HG02763 (cell line): ENCODE results near the gene GPNMB.
"Not testable (repeated sequence)": the region's sequence is repeated elsewhere in the genome, so short reads cannot be mapped to it uniquely, and the experiment has no call there.

ENCODE experiments used
- ATAC-seq: cut with Tn5 transposase; IDR thresholded peaks from one replicate; pipeline ENCODE4 v1.9.1; 2021; ENCODE audit warnings: mild to moderate bottlenecking, moderate library complexity; ENCODE audit not compliant: unreplicated experiment

Gene GPNMB

DNA sequence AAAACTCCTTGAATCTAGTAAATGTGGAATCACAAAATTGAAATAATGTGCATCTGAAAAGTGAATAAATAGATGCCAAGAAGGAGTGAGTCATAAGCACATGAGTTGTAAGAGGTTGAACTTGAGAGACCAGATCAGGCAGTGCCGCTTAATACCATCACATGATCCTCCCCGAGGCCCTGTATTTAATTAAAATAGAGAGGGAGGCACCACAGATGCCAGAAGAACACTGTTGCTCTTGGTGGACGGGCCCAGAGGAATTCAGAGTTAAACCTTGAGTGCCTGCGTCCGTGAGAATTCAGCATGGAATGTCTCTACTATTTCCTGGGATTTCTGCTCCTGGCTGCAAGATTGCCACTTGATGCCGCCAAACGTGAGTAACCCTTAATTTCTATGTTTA, at the start of gene GPNMB:
Gene GPNMB, plus strand, starts transcription at position 221 of the 400 bp plus-strand sequence. Its CDS starts 83 bp downstream, at position 304.
- ATAC-seq, result no peak

DNA sequence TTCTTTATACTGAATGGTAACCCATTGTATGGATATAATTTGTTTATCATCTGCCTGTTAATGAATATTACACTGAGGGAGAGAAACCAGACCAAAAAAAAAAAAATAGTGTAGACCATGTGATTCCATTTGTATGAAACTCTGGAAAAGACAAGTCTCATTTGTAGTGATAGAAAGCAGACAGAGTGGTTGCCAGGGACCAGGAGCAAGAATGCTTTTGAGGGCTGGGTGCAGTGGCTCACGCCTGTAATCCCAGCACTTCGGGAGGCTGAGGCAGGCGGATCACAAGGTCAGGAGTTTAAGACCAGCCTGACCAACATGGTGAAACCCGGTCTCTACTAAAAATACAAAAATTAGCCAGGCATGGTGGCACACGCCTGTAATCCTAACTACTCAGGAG, 48.8 kb upstream of the GPNMB start:
- not testable (repeated sequence) for ATAC-seq

DNA sequence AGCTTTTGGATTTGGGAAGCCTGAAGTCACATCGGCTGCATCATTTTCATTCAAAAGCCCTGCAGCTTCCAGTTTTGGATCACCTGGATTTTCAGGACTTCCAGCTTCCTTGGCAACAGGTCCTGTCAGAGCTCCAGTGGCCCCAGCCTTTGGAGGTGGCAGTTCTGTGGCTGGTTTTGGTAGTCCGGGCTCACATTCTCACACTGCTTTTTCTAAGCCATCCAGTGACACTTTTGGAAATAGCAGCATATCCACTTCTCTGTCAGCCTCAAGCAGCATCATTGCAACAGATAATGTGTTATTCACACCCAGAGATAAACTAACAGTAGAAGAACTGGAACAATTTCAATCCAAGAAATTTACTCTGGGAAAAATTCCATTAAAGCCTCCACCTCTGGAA, 46.2 kb upstream of the GPNMB start:
- no peak for ATAC-seq

DNA sequence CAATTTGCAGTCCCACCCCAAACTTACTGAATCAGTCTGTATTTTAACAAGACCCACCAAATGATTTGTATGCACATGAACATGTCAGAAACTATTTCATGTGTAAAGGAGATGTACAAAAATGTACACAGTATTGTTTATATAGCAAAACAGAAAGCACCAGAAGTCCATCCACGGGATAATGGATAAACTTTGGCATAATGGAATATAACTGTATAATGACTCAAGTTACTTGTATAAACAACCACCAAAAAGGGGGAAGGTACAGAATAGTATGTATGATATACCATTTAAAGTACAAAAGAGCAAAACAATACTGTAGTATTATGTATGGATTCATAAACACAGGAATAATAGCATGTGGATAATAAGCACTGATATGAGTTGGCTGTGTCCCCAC, 42.3 kb upstream of the GPNMB start:
- ATAC-seq, result no peak

DNA sequence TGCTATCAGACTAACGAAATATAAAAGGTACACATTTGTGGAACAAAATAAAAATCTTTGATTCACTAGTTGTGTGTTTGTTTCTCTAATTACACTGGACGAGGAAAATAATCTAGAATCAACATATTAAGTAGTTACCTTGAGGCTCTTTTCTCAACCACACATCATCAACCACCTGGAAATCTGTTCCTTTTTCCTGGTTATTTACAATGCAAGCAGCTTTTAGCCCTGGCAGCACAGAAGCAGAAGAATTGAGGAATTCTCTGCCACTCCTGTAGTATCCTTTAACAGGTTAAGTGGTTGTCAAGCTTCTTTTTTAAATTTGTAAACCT, 41.0 kb upstream of the GPNMB start:
- no peak for ATAC-seq

DNA sequence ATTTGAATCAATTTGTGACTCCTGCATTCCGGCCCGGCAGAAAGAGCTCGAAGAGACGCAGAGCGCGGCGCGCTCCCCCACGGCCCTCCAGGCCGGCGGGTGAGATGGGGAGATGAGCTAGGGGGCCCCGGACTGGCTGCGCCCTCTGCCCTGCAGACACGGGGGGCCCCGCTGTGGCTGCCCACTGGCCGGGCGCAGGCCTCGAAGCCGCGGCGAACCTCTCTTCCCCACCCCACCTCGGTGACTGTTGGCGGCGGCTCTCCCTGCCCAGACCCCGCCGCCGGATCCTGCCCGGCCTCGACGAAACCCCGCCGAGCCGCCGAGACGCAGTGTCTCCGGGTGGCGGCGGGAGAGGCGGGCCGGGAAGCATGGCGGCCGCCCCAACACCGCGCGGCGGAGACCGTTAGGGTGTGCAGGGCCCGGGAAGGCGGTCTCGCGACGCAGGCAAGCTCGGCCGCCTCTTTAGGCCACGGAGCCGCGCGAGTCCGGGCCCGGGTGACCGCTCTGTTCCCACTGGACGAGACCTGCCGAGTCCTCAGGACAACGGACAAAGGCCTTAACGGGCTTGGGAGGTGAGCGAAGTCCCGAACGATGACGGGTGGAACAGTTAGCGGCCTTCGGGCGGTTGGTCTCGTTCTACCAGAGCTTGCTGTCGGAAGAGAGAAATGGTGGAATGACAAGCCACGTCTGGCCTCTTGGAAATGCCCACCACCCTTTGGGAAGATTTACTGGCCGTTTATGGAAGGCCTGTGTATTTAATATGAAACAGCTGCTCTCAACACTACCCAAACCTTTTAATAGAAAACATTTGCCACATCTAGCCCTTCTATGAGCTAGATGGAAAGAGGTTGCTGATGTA, 40.4 kb upstream of the GPNMB start:
- no peak for ATAC-seq

DNA sequence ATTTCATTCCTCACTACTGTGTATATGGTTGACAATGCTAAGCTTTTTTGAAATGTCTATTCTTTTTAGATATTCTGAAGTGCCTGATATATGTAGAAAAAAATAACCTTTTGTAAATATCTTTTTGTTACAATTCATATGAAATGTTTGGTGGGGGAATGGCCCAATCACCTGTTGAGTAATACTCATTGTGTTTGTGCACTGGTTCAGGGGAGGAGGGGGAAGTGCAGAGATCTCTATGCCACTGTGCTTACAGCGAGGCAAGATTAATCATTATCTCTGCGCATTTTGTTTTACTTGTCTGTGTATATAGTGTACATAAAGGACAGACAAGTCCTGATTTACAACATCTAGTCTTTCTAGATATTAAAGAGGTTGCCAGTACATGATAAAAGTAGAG, 39.6 kb upstream of the GPNMB start:
- no peak for ATAC-seq

DNA sequence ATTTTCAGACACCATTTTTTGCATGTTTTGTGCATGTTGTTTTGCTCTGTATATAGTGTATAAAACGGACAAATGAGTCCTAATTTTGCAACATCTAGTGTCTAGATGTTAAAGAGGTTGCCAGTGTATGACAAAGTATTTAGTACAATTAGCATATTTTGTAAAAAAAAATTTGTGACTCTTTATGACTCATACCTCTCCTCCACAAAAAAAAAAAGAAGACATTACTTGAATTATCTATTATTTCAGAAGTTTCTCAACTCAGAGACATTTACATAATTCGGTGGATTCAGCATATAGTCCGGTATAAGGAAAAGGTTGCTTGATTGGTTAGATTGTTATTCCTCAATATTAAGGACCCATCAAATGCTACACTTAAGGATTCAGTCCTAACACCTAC, 38.7 kb upstream of the GPNMB start:
- ATAC-seq, result no peak

DNA sequence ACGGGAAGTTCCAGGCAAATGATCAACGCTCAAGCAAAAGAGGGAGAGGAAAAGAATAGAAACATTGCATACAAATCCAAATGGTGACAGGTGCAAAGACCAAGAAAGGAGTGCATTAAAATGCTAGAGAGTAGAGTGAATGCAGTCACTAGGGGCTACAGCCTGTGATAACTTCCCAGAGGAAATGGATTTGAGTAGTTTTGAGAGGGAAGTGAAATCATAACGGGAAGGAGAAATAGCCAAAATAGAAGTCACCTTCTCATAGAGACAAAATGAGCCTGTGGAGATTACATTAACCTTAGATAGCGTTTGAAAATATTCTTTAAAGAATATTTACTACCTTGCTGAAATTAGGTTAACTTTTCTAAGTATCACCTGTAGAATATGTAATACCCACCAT, 38.3 kb upstream of the GPNMB start:
- ATAC-seq, result no peak

DNA sequence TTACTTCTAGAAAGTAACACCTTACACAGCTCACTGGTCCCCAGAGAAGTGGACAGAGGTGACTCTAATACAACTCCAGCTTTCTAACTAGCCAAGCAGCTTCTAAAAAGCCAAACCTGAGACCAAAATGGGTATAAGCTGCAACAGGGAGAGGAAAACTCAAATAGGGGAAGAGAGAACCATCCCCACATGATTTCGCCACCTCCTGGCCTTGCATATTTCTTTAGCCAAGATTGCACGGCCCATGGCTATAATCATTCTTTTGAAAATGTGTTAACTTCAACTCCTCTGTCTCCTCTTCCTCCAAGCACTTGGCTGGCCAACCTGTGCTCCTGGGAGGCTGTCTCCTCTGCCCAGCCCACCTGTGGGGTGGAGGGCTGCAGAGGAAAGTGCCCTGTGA, 36.1 kb upstream of the GPNMB start:
- no peak for ATAC-seq

DNA sequence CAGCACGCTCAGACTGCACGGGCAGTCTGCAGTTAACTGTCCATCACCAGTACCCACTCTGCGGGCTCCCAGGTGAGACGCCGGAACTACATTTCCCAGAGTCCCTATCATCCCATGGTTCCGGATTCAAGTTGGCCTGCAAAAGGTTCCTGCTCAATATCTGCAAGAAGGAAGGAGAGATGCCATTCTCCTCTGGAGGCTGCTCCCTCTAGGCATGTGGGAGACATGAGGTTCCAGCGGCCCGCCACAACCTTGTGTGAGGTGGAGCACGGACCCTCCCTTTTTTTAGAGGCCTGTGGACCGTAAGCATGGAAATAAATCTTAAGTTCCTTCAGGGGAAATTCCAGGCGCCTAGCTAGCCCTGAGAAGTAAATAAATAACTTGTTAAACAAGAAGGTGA, 35.0 kb upstream of the GPNMB start:
- no peak for ATAC-seq

DNA sequence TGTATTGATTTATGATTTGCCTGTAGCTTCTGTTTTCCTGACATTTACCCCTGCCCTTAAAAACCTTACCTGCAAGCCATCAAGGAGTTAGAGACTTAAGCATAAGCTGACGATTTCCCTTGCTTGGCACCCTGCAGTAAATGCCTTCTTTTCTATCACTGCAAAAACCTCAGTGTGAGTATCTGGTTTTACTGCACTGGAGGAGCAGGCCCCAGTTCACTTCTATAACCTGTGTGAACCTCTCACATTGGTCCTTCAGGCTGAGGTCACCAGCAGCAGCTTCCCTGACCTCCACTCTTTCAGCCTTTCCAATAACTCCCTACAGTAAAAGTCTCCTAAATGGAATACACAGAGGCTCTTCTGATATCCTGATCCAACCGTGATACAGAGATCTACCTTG, 34.2 kb upstream of the GPNMB start:
- no peak for ATAC-seq

DNA sequence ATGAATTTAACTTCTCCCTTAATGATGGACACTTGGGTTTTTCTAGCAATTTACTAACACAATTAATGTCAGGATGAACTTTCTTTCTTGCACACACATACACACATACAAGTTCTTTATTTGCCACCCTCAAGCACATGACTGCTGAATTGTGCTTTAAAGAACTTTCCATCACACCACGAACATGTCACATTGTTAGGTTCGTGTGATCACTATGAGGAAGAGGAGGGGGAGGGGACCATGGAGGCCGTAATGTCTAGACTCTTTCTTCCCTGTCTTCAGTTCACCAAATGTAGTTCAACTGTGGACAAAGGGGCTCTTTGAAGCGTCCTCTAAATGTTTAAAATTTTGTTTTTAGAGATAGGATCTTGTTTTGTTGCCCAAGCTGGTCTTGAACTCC, 33.7 kb upstream of the GPNMB start:
- ATAC-seq, result no peak

DNA sequence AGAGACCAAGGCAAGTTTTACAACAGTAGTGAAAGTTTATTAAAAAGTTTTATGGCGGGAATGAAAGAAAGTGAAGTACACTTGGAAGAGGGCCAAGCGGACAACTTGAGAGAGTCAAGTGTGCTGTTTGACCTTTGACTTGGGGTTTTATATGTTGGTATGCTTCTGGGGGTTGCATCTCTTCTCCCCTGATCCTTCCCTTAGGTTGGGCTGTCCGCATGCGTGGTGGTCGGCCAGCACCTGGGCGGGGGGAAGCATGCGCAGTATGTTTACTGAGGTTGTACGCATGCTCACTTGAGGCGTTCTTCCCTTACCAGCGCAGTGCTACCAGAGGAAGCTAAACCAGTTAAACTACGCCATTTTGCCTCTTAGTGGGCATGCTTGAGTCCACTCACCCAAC, 32.8 kb upstream of the GPNMB start:
- no peak for ATAC-seq

DNA sequence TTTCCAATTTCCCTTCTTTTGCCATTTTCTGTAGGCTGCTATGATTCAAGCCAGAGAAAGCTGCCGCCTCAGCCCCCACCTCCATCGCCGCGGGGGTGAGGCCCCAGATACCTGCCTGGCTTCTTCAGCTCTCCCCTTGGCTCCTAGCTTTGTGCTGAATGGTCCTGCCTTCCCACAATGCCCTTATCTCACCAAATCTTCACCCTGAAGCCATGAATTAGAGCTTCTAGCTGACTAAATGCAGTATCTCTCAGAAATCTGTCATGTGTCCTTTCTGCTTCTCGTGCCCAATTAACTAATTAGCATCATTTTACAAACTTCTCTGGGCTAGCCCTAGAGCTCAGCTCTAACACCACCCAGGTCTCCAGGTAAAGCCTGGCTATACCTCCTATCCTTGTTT, 32.2 kb upstream of the GPNMB start:
- no peak for ATAC-seq

DNA sequence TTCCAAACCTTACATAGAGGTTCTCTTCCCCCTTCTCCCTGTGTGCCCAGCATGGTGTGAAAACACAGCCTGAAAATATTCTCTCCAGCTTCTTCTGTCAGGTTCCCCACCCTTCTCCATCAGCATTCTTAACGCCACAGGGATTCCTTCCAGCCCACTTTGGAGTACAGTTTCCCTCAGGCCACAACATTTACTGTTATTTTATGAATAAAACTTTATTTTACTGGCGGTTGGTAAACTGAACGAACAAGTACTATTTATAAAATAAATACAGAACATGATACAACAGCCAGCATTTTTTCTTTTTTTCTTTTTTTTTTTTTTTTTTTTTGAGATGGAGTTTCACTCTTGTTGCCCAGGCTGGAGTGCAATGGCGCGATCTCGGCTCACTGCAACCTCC, 31.6 kb upstream of the GPNMB start:
- no peak for ATAC-seq

DNA sequence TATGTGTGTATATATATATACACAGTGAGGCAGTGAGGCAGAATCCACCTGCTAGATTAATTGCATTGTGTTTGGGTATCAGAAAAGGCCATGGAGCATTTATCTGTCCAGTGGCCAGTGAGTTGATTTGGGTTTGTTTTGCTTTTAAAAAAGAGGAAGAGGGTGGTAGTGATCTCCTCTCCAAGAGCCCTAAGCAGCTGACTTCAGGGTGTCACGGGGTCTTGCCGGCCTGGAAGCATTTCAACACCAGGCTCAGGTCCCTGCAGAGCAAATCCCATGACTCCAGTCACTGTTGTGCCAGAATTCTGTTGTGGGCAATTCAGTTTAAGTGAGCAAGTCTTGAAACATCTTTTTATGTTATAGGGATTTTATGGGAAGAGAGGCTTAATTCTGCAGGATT, 30.6 kb upstream of the GPNMB start:
- no peak for ATAC-seq

DNA sequence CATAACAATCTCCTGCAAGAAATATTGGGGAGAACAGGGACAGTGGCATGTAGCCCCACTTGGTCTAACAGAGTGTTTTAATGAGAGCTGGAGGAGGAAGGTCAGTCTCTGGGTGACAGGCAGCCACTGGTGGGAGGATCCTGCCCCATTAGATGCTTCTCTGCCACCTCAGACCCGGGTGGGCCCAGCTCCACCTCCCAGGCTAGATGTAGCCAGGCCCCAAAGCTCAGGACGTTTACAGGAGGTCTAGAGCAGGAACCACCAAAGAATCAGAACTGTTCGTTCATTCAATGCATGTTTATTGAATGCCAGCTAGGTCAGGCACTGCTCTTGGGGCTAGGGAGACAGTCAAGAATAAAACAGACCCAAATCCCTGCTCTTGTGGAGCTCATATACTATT, 28.4 kb upstream of the GPNMB start:
- no peak for ATAC-seq

DNA sequence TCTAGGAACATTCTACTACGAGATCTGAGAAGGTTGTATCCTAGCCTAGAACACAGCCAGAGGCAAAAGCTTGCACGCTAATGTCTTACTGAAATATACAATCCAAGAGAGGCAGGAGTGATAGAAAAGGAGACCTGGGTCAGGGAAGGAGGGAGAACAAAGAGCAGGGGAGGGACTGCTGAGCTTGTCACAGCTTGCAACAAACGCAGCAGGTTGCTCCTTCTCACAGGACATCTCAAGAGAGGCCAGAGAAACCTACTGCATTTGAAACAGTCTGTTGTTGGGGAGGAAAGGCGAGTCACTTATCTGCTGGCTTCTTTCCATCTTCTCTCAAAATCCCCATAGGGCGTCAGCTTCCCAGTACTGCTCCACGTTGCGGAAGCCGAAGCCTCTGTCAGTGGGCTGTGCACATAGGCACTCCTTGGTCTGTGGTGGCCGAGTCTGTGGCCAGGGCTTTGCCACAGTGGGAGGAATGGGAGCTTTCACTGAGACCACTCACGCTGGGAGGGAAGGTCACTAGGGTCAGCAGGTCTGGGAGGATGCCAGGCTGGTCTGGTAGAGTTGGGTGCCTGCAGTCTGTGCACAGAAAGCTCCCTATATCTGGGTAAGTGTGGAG, 25.8 kb upstream of the GPNMB start:
- no peak for ATAC-seq

DNA sequence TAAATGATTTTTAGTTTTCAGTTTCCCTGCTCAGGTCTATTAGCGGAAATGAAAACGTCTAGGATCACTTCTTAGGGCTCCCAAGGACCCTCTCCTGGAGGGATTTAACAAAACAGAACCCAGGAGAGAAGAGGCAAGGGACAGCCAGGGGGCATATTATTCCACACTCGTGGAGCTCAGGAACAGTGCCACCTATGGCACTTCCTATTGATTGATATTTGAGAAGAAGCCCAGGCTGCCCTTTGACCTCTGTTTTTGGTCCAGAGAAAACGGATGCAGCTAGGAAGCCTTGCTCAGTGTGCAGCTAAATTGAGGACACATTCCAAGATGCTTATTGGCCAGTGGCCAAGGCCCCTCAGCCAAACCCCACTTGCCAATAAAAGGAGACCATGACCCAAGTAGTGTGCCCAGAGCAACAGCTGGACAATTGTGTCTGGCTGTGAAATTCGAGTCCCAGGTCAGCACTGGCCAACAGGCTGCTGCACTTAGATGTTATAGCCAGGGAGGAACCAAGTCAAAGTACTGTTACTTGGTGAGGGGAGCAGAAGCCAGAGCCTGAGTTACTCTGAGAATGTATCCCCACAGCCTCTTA, 24.0 kb upstream of the GPNMB start:
- no peak for ATAC-seq

DNA sequence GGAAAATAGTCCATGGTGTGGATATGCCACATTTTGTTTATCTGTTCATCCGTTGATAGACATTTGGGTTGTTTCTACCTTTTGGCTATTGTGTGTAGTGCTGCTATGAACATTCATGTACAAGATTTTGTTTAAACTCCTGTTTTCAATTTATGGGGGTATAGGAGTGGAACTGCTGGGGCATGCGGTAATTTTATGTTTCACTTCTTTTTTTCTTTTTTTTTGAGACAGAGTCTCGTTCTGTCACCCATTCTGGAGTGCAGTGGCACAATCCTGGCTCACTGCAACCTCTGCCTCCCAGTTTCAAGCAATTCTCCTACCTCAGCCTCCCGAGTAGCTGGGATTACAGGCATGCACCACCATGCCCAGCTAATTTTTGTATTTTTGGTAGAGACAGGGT, 22.2 kb upstream of the GPNMB start:
- not testable (repeated sequence) for ATAC-seq

DNA sequence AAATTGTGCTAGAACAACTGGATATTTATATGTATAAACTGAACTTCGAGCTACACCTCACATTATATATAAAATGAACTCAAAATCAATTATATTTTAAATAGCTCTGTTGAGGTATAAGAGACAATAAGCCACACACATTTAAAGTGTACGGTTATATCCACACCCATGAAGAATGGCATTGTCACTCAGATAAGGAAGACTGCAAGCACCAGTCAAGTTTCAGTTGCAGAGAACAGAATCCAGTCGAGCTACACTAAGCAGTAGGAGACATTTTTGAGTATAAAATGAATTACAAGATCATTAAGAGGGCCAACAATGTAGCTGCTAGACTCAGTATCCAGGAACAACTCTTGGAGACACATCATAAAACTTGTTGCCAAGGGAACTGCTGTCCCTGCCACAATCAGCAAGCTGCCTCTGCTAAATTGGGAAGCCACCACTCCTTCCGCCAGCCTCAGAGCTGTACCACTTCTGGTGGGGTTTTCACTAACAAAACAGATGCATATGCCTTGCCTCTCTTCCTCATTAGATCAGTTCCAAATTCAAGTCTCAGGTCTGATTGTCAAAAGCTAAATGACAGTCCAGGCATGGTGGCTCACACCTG, 19.6 kb upstream of the GPNMB start:
- no peak for ATAC-seq
